Activated B cell treated with CpG ODN at 0.5 μM for 24 hours (primary cell): Measurements from ENCODE around the gene CCR1. TPM values are rescaled to one million over a fixed set of nuclear protein-coding genes. Genes with fewer than 3 reads are reported as not detected.

ENCODE experiments used
- ATAC-seq: fragments of 200-7000 bp; cut with Tn5 transposase; one replicate; pipeline ENCODE4 v1.10.0; 2021; ENCODE audit warnings: low read depth, mild to moderate bottlenecking, moderate library complexity
- CTCF ChIA-PET: fragments of 350-600 bp; sonication (Branson Sonifier 250); formaldehyde crosslinking; loops from one replicate; lab custom pipeline; 2021; ENCODE audit warnings: antibody characterized with exemption; lab: Charles Lee
- POLR2A ChIA-PET: fragments of 350-600 bp; sonication (Branson Sonifier 250); formaldehyde crosslinking; loops from one replicate; lab custom pipeline; 2021; ENCODE audit warnings: antibody characterized with exemption; lab: Charles Lee
- DNase-seq: peaks from one replicate; pipeline ENCODE4 v3.0.0; 2022
- H3K27ac Mint-ChIP-seq: one replicate; pipeline ENCODE4 v1.8.0; 2020; ENCODE audit warnings: mixed read lengths
- H3K27me3 Mint-ChIP-seq: one replicate; pipeline ENCODE4 v1.8.0; 2021; ENCODE audit warnings: mixed read lengths
- H3K36me3 Mint-ChIP-seq: one replicate; pipeline ENCODE4 v1.8.0; 2021; ENCODE audit warnings: low read depth, mixed read lengths
- H3K4me1 Mint-ChIP-seq: one replicate; pipeline ENCODE4 v1.8.0; 2021; ENCODE audit warnings: mixed read lengths
- H3K4me3 Mint-ChIP-seq: one replicate; pipeline ENCODE4 v1.8.0; 2020; ENCODE audit warnings: mild to moderate bottlenecking, mixed read lengths
- H3K9me3 Mint-ChIP-seq: one replicate; pipeline ENCODE4 v1.8.0; 2020; ENCODE audit warnings: mixed read lengths
- intact Hi-C: fragments of 100-400 bp; cut with micrococcal nuclease; formaldehyde crosslinking; loops from one replicate; pipeline ENCODE4 v1.15.1; 2024
- total RNA-seq: library from RNA; stranded (reverse); gene quantifications from 2 replicates; pipeline ENCODE4 v1.2.3, GENCODE V29; 2022
- TF ChIP-seq, protein P1 (sequence below): fragments of 200-600 bp; IDR thresholded peaks from one replicate; pipeline ENCODE4 v1.8.0; 2022; ENCODE audit warnings: antibody characterized with exemption, mild to moderate bottlenecking

The CCR1 gene
- total RNA-seq, 1 donor from 2014 or later: 0.82 TPM

DNA sequence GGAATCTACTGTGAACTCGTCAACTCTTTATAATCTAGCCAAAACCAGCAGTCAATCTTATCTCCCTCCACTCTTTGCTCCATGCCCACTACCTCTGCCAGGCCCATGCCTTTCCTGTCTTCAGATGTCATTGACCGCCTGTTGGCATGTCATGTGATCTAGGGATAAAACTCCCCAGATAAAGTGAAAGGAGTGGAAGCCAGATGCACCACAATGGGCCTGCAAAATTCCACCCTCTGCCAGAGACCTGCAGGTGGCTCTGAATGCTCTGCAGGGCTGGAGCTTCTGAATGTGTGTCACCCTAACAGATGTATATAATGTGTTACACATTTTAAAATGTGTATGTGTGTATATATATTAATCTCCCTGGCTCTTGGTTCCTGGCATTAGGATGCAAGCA lies 31.8 kb upstream of the CCR1 start:
- no peaks in the 10 kb centered on the region for H3K27me3 Mint-ChIP-seq
- no peak overlapping the region for H3K4me3 Mint-ChIP-seq
- no peaks in the 10 kb centered on the region for H3K9me3 Mint-ChIP-seq
- no peak for ATAC-seq
- no peak for DNase-seq
- H3K4me1 Mint-ChIP-seq: peaks cover 14% of the 10 kb centered on the region
- no peaks in the 10 kb centered on the region for H3K36me3 Mint-ChIP-seq
- POLR2A ChIA-PET: no interaction called here
- TF ChIP-seq, protein P1, sequence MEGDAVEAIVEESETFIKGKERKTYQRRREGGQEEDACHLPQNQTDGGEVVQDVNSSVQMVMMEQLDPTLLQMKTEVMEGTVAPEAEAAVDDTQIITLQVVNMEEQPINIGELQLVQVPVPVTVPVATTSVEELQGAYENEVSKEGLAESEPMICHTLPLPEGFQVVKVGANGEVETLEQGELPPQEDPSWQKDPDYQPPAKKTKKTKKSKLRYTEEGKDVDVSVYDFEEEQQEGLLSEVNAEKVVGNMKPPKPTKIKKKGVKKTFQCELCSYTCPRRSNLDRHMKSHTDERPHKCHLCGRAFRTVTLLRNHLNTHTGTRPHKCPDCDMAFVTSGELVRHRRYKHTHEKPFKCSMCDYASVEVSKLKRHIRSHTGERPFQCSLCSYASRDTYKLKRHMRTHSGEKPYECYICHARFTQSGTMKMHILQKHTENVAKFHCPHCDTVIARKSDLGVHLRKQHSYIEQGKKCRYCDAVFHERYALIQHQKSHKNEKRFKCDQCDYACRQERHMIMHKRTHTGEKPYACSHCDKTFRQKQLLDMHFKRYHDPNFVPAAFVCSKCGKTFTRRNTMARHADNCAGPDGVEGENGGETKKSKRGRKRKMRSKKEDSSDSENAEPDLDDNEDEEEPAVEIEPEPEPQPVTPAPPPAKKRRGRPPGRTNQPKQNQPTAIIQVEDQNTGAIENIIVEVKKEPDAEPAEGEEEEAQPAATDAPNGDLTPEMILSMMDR: no peak
- CTCF ChIA-PET: no interaction called here
- intact Hi-C loops: no loop called here
- no peak overlapping the region for H3K27ac Mint-ChIP-seq

DNA sequence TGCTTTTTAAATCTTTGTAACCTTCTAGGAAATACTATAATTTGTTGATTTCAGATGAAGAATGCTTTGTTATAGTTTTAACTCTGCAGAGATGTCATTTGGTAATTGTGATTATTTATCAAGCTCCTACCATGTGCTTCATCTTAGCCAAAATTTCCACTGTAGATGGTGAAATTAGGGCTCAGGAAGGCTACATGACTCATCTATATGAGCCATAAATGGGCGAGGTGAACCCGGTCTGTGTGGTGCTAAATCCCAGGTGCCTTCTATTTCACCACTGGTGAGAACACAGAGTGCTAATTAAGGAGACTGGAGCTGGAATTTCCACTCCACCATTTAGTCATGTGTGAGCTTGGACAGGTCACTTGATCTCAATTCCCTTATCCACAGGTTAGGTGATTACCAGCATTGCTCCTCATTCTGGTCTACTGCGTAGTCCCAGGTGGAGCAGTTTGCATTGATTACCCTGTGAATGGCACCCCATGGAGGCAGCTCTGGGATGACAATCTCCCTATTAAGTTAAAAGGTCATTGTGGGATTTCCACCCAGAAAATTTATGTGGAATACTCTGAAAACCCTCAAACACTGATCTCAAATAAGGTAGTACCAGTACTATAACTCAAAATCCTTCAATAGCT lies 31.3 kb upstream of the CCR1 start:
- H3K9me3 Mint-ChIP-seq: no peaks in the 10 kb centered on the region
- intact Hi-C loops: no loop called here
- ChIA-PET CTCF (interaction anchor here (1.1 kb wide), 1 partner anchor 97 kb away, joined by 3 read pairs; no protein-coding TSS in a partner anchor), POLR2A (no interaction called here)
- no peaks in the 10 kb centered on the region for H3K36me3 Mint-ChIP-seq
- no peak for DNase-seq
- TF ChIP-seq, protein P1: no peak
- no peak for ATAC-seq
- no peaks in the 10 kb centered on the region for H3K27me3 Mint-ChIP-seq
- no peak overlapping the region for H3K27ac Mint-ChIP-seq
- H3K4me1 Mint-ChIP-seq: peaks cover 14% of the 10 kb centered on the region
- H3K4me3 Mint-ChIP-seq: no peak overlapping the region

- Mint-ChIP-seq H3K4me1 (peaks cover 14% of the 10 kb centered on the region), H3K4me3 (no peak overlapping the region), H3K36me3 (no peaks in the 10 kb centered on the region), H3K27ac (no peak overlapping the region), H3K9me3 (no peaks in the 10 kb centered on the region), H3K27me3 (peaks cover under 1% of the 10 kb centered on the region)
- CTCF ChIA-PET: interaction anchor here (1.1 kb wide), 1 partner anchor 98 kb away, joined by 3 read pairs; no protein-coding TSS in a partner anchor
- intact Hi-C loops: no loop called here
- POLR2A ChIA-PET: no interaction called here
- ATAC-seq (no peak), DNase-seq (no peak)
- TF ChIP-seq, protein P1: no peak
Observed at GRCh38 chr3:46238386-46238785, 30.3 kb upstream of the CCR1 start.

GRCh38 chr3:46236294-46237054 lies 28.4 kb upstream of the CCR1 start:
- ChIA-PET CTCF (no interaction called here), POLR2A (no interaction called here)
- H3K4me1 Mint-ChIP-seq: peaks cover 3% of the 10 kb centered on the region
- DNase-seq (no peak), ATAC-seq (no peak)
- intact Hi-C loops: no loop called here
- no peak overlapping the region for H3K27ac Mint-ChIP-seq
- no peak overlapping the region for H3K4me3 Mint-ChIP-seq
- no peaks in the 10 kb centered on the region for H3K36me3 Mint-ChIP-seq
- no peaks in the 10 kb centered on the region for H3K9me3 Mint-ChIP-seq
- H3K27me3 Mint-ChIP-seq: peaks cover 3% of the 10 kb centered on the region
- TF ChIP-seq, protein P1: no peak

DNA sequence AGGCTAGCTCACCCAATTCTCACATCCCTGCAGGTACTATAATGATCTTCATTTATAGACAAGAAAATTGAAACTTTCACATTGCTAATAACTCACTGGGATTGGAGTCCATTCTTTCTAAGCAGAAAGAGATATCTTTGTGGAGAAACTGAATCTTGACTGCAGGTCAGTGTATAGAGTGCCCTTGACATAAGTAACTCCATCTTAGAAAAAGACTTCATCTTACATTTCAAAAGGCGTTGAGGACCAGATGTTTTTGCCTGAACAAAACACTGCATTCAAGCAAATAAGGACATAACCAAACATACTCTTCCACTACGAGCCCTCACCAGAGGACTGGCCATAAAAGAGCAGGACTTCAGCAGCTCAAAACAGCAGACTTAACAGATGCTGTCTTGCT lies 27.3 kb upstream of the CCR1 start:
- intact Hi-C loops: no loop called here
- ATAC-seq (no peak), DNase-seq (no peak)
- TF ChIP-seq, protein P1: no peak
- Mint-ChIP-seq H3K4me1 (peaks cover 3% of the 10 kb centered on the region), H3K27me3 (peaks cover 3% of the 10 kb centered on the region), H3K9me3 (no peaks in the 10 kb centered on the region), H3K4me3 (no peak overlapping the region), H3K27ac (no peak overlapping the region), H3K36me3 (no peaks in the 10 kb centered on the region)
- POLR2A ChIA-PET: no interaction called here
- CTCF ChIA-PET: no interaction called here
